IPS-20b (cell line): ENCODE results near the gene PPDPF.

Experiments
- H3K27ac ChIP-seq: one replicate; pipeline ENCODE4 v1.5.1; 2013; ENCODE audit warnings: low read length
- H3K27me3 ChIP-seq: 2 replicates; pipeline ENCODE4 v1.6.1; 2013; ENCODE audit warnings: mild to moderate bottlenecking, low read length, inconsistent platforms; ENCODE audit not compliant: insufficient read depth
- H3K36me3 ChIP-seq: 2 replicates; pipeline ENCODE4 v1.6.1; 2013; ENCODE audit warnings: low read depth, mild to moderate bottlenecking, inconsistent platforms, low read length, moderate library complexity; ENCODE audit not compliant: insufficient read depth
- H3K4me1 ChIP-seq: 2 replicates; pipeline ENCODE4 v1.6.1; 2013; ENCODE audit warnings: mild to moderate bottlenecking, control low read depth, inconsistent platforms, low read length, moderate library complexity; ENCODE audit not compliant: insufficient read depth
- H3K4me3 ChIP-seq: 2 replicates; pipeline ENCODE4 v1.5.1; 2013; ENCODE audit warnings: mild to moderate bottlenecking, low read length, inconsistent platforms
- H3K9ac ChIP-seq: 2 replicates; pipeline ENCODE4 v1.6.1; 2013; ENCODE audit warnings: low read depth, mild to moderate bottlenecking, inconsistent platforms, low read length, moderate library complexity
- H3K9me3 ChIP-seq: 2 replicates; pipeline ENCODE4 v1.6.1; 2013; ENCODE audit warnings: mild to moderate bottlenecking, low read depth, low read length, inconsistent platforms; ENCODE audit not compliant: insufficient read depth

Gene PPDPF

GRCh38 chr20:63518946-63519667, 1.5 kb upstream of the PPDPF start:
- Histone ChIP-seq H3K9ac (peak overlapping the region; percentile 59; the same call in 1 of the 2 replicates), H3K4me1 (no peaks in the 10 kb centered on the region), H3K36me3 (peaks cover 17% of the 10 kb centered on the region), H3K27ac (no peak overlapping the region), H3K4me3 (peak overlapping the region; percentile 91), H3K9me3 (peaks cover 4% of the 10 kb centered on the region; the same call in 1 of the 2 replicates), H3K27me3 (peaks cover 12% of the 10 kb centered on the region; the same call in 1 of the 2 replicates)

DNA sequence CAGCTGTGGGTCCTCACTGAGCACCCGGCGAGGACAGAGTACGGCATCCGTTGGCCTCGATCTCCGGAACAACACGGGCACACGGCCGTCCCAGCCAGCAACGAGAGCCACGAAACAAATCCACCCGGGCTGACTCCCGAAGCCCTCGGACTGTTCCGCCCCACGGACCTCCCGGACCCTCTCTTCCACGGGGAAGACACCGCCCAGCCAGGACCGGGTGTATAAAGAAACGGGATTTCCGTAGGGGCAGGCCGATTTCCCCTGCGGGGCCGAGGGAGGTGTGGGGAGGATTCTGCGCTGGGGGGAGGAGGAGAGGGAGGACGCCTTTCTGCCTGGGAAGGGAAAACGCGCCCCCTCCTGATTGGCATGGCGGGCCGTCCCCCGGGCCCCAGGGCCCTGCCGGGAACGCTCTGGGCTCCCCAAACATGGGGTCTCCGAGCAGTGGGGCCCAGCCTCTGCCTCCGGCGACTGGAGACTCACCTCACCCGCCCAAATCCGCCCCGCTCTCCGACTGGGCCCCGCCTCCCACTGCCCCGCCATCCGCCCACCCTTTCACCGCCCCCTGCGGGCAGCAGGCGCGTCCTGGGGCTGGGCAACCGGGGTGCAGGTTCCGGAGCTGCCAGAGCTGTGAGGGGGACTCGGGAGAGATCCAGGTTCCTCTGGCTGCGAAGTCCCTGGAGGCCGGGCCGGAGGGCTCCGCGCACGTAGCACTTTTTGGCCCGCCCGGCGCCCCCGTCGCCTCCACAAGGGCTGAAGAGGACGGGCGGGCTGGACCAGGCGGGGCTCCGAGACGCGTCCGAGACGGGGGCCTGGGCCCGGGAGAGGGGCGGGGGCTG, 679 bp upstream of the PPDPF start:
- no peak overlapping the region for H3K27ac ChIP-seq

GRCh38 chr20:63520934-63521601, 503 bp downstream of the PPDPF start:
- Histone ChIP-seq H3K4me1 (no peaks in the 10 kb centered on the region), H3K36me3 (peaks cover 17% of the 10 kb centered on the region), H3K27ac (no peak overlapping the region), H3K4me3 (peak overlapping the region; percentile 91), H3K9ac (peak overlapping the region; percentile 88), H3K9me3 (peaks cover 4% of the 10 kb centered on the region; the same call in 1 of the 2 replicates), H3K27me3 (peaks cover 12% of the 10 kb centered on the region; the same call in 1 of the 2 replicates)

More for the DNA sequence above, 679 bp upstream of the PPDPF start:
- Histone ChIP-seq H3K9ac (peak overlapping the region; percentile 59; the same call in 1 of the 2 replicates), H3K9me3 (peaks cover 4% of the 10 kb centered on the region; the same call in 1 of the 2 replicates), H3K36me3 (peaks cover 17% of the 10 kb centered on the region), H3K27me3 (peaks cover 12% of the 10 kb centered on the region; the same call in 1 of the 2 replicates), H3K4me1 (no peaks in the 10 kb centered on the region), H3K4me3 (peak overlapping the region; percentile 91)

DNA sequence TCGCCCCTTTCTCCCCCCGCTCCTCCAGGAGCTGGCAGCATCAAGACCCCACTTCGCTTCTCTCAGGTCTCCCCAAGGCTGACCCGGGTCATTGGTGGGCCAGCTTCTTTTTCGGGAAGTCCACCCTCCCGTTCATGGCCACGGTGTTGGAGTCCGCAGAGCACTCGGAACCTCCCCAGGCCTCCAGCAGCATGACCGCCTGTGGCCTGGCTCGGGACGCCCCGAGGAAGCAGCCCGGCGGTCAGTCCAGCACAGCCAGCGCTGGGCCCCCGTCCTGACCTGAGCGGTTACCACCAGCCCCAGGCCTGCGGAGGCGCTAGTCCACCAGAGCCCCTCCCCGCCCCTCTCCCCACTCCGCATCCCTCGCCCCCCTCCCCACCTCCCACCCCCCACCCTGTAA, 1.0 kb downstream of the PPDPF start:
- no peak overlapping the region for H3K27ac ChIP-seq
- no peaks in the 10 kb centered on the region for H3K4me1 ChIP-seq
- H3K9me3 ChIP-seq, result peaks cover 4% of the 10 kb centered on the region; the same call in 1 of the 2 replicates
- peak overlapping the region; percentile 91 for H3K4me3 ChIP-seq
- peaks cover 17% of the 10 kb centered on the region for H3K36me3 ChIP-seq
- H3K9ac ChIP-seq, result peak overlapping the region; percentile 88
- H3K27me3 ChIP-seq, result peaks cover 12% of the 10 kb centered on the region; the same call in 1 of the 2 replicates

DNA sequence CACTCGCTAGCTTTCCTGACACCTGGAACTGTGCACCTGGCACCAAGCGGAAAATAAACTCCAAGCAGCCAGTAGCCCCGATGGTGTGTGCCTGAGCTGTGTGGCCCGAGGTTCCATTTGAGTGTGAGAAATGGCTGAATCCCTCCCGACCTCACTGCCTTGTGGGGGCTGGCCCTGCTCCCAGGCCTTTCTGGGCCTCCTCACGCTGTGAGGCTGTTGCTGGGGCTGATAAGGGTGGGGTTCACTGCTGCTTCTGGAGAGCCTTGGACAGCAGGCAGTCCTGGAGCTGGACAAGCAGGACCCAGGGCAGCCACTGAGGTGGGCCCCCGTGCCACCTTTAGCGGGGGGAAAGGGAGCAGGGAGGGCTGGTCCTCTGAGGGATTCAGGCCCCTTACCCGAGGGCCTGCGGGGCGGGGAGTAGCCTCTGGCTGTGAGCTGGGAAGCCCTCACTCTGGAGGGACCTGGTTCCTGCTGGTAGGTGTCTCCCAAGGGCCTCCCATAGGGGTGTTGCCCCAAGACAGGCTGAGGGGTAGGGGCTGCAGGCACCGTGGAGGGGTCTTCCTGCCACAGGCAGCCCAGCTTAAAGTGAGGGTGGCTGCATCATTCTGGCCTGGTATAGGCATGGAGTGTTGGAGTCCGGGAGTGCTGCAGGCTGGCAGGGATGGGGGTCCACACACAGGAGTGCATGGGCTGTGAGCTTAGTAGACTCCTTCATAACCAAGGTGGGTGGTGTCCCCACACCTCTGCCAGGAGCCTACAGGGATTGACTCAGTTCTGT, 1.7 kb downstream of the PPDPF start:
- Histone ChIP-seq H3K36me3 (peaks cover 17% of the 10 kb centered on the region), H3K27me3 (peaks cover 12% of the 10 kb centered on the region; the same call in 1 of the 2 replicates), H3K4me1 (no peaks in the 10 kb centered on the region), H3K9me3 (peaks cover 4% of the 10 kb centered on the region; the same call in 1 of the 2 replicates), H3K27ac (no peak overlapping the region), H3K9ac (no peak overlapping the region), H3K4me3 (peak overlapping the region; percentile 45; the same call in 1 of the 2 replicates)

GRCh38 chr20:63522981-63523611, 2.5 kb downstream of the PPDPF start:
- no peak overlapping the region for H3K4me3 ChIP-seq
- peaks cover 17% of the 10 kb centered on the region for H3K36me3 ChIP-seq
- no peaks in the 10 kb centered on the region for H3K4me1 ChIP-seq
- H3K9ac ChIP-seq, result no peak overlapping the region
- H3K9me3 ChIP-seq, result peaks cover 4% of the 10 kb centered on the region; the same call in 1 of the 2 replicates
- H3K27me3 ChIP-seq, result peaks cover 12% of the 10 kb centered on the region; the same call in 1 of the 2 replicates
- H3K27ac ChIP-seq, result no peak overlapping the region

GRCh38 chr20:63525185-63525584, 4.6 kb downstream of the PPDPF start:
- Histone ChIP-seq H3K36me3 (peaks cover 17% of the 10 kb centered on the region), H3K27ac (no peak overlapping the region)

DNA sequence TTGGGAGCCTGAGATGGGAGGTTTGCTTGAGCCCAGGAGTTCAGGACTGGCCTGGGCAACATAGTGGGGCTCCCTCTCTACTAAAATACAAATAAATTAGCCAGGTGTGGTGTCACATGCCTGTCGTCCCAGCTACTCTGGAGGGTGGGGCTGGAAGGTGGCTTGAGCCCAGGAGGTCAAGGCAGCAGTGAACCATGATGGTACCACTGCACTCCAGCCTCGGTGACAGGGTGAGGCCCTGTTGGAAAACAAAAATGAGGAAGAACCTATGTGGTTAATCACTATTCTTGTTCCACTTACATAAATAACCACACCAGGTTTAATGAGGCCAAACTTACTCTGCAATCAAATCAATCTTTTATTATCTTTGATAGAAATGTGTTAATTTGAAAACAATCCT, 5.4 kb downstream of the PPDPF start:
- Histone ChIP-seq H3K36me3 (peaks cover 17% of the 10 kb centered on the region), H3K4me3 (no peak overlapping the region), H3K27me3 (no peaks in the 10 kb centered on the region), H3K4me1 (no peaks in the 10 kb centered on the region), H3K9me3 (peaks cover 4% of the 10 kb centered on the region; the same call in 1 of the 2 replicates), H3K9ac (no peak overlapping the region), H3K27ac (no peak overlapping the region)

More at GRCh38 chr20:63525185-63525584, 4.6 kb downstream of the PPDPF start:
- Histone ChIP-seq H3K4me1 (no peaks in the 10 kb centered on the region), H3K9ac (no peak overlapping the region), H3K4me3 (no peak overlapping the region), H3K27me3 (no peaks in the 10 kb centered on the region), H3K9me3 (peaks cover 4% of the 10 kb centered on the region; the same call in 1 of the 2 replicates)

GRCh38 chr20:63527184-63527583, 6.6 kb downstream of the PPDPF start:
- Histone ChIP-seq H3K27me3 (no peaks in the 10 kb centered on the region), H3K27ac (no peak overlapping the region)

GRCh38 chr20:63529180-63529860, 8.8 kb downstream of the PPDPF start:
- no peak overlapping the region for H3K9ac ChIP-seq
- H3K36me3 ChIP-seq, result no peaks in the 10 kb centered on the region
- H3K4me1 ChIP-seq, result no peaks in the 10 kb centered on the region
- no peaks in the 10 kb centered on the region for H3K9me3 ChIP-seq
- H3K27me3 ChIP-seq, result no peaks in the 10 kb centered on the region
- H3K4me3 ChIP-seq, result no peak overlapping the region
- no peak overlapping the region for H3K27ac ChIP-seq

More at GRCh38 chr20:63527184-63527583, 6.6 kb downstream of the PPDPF start:
- Histone ChIP-seq H3K4me1 (no peaks in the 10 kb centered on the region), H3K4me3 (no peak overlapping the region), H3K9me3 (peaks cover 4% of the 10 kb centered on the region; the same call in 1 of the 2 replicates), H3K9ac (no peak overlapping the region), H3K36me3 (peaks cover 14% of the 10 kb centered on the region)
